ENCODE results near the gene PALM3. TPM values are rescaled to one million over a fixed set of nuclear protein-coding genes. Genes with fewer than 3 reads are reported as not detected.

PALM3 gene
- total RNA-seq, 3 donors from 2014 or later (not counting 1 experiment from before 2014, with no cell fraction given): not detected

DNA sequence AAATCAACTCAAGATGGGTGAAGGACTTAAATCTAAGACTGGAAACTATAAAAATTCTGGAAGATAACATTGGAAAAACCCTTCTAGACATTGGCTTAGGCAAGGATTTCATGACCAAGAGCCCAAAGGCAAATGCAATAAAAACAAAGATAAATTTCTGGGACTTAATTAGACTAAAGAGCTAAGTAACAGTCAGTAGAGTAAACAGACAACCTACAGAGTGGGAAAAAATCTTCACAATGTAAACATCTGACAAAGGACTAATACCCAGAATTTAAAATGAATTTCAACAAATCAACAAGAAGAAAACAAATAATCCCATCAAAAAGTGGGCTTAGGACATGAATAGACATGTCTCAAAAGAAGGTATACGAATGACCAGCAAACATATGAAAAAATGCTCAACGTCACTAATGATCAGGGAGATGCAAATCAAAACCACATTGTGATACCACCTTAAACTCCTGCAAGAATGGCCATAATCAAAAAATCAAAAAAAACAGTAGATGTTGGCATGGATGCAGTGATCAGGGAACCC is 49.4 kb downstream of the PALM3 start:
- intact Hi-C loops (cut with micrococcal nuclease): no loop called here
- H3K9me3 ChIP-seq (ENCODE audit: control insufficient read depth, insufficient read depth, low read length): no peaks in the 10 kb centered on the region
- H3K27ac ChIP-seq (ENCODE audit: low read length): no peak overlapping the region
- no peak for DNase-seq
- Mint-ChIP-seq H3K4me1 (peaks cover 6% of the 10 kb centered on the region in 2 donors), H3K36me3 (no peaks in the 10 kb centered on the region), H3K4me3 (peak overlapping the region; percentile 10), H3K27me3 (ENCODE audit: low read depth in 2 of 2) (no peaks in the 10 kb centered on the region), H3K27ac (no peak overlapping the region), H3K9me3 (no peaks in the 10 kb centered on the region)
- WGBS (ENCODE audit: insufficient coverage): 62% methylated on average over 2 of the region's 2 CpGs
- peaks cover 14% of the 10 kb centered on the region for H3K4me1 ChIP-seq (ENCODE audit: control insufficient read depth, insufficient read depth, low read length)
- no peak overlapping the region for H3K4me3 ChIP-seq (ENCODE audit: low read length)
- TF ChIP-seq CTCF (IDR thresholded peaks at IDR 0.05): no peak
- H3K27me3 ChIP-seq (ENCODE audit: control insufficient read depth, insufficient read depth, low read length): no peaks in the 10 kb centered on the region
- no peaks in the 10 kb centered on the region for H3K36me3 ChIP-seq (ENCODE audit: control insufficient read depth, insufficient read depth, low read length)
- no peak for ATAC-seq

DNA sequence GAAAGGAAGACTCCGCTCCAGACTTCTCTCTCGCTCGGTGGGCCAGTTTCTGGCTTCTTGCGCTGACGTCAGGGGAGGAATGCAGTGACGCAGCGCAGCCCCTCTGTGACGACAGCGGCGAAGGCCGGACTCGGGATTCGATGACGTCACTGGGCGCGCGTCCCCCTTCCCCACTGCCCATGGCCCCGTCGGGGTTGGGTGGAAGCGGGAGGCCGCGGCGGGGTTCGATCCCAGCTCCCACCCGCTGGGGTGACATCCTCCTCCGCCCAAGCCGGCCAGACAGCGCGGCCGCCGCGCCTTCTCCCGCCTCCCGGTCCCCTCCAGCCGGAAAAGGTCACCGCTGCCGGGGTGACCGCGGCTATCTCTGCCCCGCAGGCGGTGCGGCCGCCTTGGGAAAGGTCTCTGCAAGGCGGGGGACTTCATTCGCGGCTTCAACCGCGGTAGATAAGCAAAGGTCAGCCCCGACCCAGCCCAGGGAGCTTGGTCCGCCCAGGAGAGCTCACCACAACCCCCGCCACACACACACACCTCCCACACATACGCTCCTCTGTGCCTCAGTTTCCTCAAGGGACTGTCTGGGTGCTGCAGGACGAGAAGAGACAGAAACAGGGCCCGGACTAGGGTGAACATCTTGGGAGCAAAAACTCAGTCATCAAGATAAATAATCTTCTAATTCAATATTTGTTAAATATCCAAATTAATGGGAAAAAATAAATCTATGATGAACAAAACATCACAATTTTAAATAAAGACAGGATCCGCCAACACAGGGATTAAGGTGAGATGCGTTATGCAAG is 54.9 kb downstream of the PALM3 start:
- Histone ChIP-seq H3K27ac (ENCODE audit: low read length) (peak overlapping the region; percentile 99), H3K36me3 (ENCODE audit: control insufficient read depth, insufficient read depth, low read length) (no peaks in the 10 kb centered on the region), H3K9me3 (ENCODE audit: control insufficient read depth, insufficient read depth, low read length) (no peaks in the 10 kb centered on the region), H3K4me1 (ENCODE audit: control insufficient read depth, insufficient read depth, low read length) (peaks cover 40% of the 10 kb centered on the region), H3K4me3 (ENCODE audit: low read length) (peak overlapping the region; percentile 77), H3K27me3 (ENCODE audit: control insufficient read depth, insufficient read depth, low read length) (no peaks in the 10 kb centered on the region)
- peaks cover 32 to 40% of the 10 kb centered on the region in 2 donors for H3K4me1 Mint-ChIP-seq
- H3K4me3 Mint-ChIP-seq: peak overlapping the region; percentile 95
- TF ChIP-seq CTCF (IDR thresholded peaks at IDR 0.05): no peak
- H3K27me3 Mint-ChIP-seq (ENCODE audit: low read depth in 2 of 2): no peaks in the 10 kb centered on the region
- intact Hi-C loops (cut with micrococcal nuclease): loop anchor here (1.0 to 5.0 kb wide), 4 partner anchors 21 to 74 kb away; partner anchors contain the start of gene DCAF15
- WGBS (ENCODE audit: insufficient coverage): under 1% methylated on average over 53 of the region's 56 CpGs
- DNase-seq (no peak), ATAC-seq (peak; percentile 16 to 25 (median 18))
- peak overlapping the region; percentile 99 for H3K27ac Mint-ChIP-seq
- H3K36me3 Mint-ChIP-seq: no peaks in the 10 kb centered on the region
- H3K9me3 Mint-ChIP-seq: no peaks in the 10 kb centered on the region

- Mint-ChIP-seq H3K4me1 (peaks cover 32 to 45% of the 10 kb centered on the region in 2 donors), H3K27me3 (ENCODE audit: low read depth in 2 of 2) (no peaks in the 10 kb centered on the region), H3K36me3 (no peaks in the 10 kb centered on the region), H3K9me3 (no peaks in the 10 kb centered on the region), H3K27ac (peak within 1 kb of the TSS; percentile 99), H3K4me3 (peak within 1 kb of the TSS; percentile 95)
- DNase-seq (peak; percentile 99 to 100), ATAC-seq (peak; percentile 66 to 85 (median 74))
- peak within 1 kb of the TSS; percentile 99 for H3K27ac ChIP-seq (ENCODE audit: low read length)
- TF ChIP-seq CTCF (IDR thresholded peaks at IDR 0.05): no peak
- H3K27me3 ChIP-seq (ENCODE audit: control insufficient read depth, insufficient read depth, low read length): no peaks in the 10 kb centered on the region
- intact Hi-C loops (cut with micrococcal nuclease): loop anchor here (1.0 to 5.0 kb wide), 4 partner anchors 20 to 75 kb away; partner anchors contain the start of gene DCAF15
- WGBS (ENCODE audit: insufficient coverage): under 1% methylated on average over 58 of the region's 58 CpGs
- peak within 1 kb of the TSS; percentile 77 for H3K4me3 ChIP-seq (ENCODE audit: low read length)
- peaks cover 48% of the 10 kb centered on the region for H3K4me1 ChIP-seq (ENCODE audit: control insufficient read depth, insufficient read depth, low read length)
- no peaks in the 10 kb centered on the region for H3K9me3 ChIP-seq (ENCODE audit: control insufficient read depth, insufficient read depth, low read length)
- no peaks in the 10 kb centered on the region for H3K36me3 ChIP-seq (ENCODE audit: control insufficient read depth, insufficient read depth, low read length)
Observed at GRCh38 chr19:14006085-14006765, 55.7 kb downstream of the PALM3 start, which contains the start of gene RFX1. Gene RFX1, minus strand, starts transcription at chr19:14006320. Its CDS starts 12,477 bp downstream, at chr19:13993843.

All from natural killer cell (primary cell).